H9 (cell line): ENCODE measurements around the gene PRX. TPM values are rescaled to one million over a fixed set of nuclear protein-coding genes. Genes with fewer than 3 reads are reported as not detected.
A peak's percentile ranks its signal among the peaks of the same experiment; 100 is the strongest.

Experiments
- DNase-seq: peaks from one replicate; pipeline ENCODE4 v3.0.0-alpha.2; 2017
- H2AFZ ChIP-seq: one replicate; pipeline ENCODE4 v1.6.1; 2013; ENCODE audit warnings: mild to moderate bottlenecking, low read length, control low read depth, moderate library complexity
- H2AK5ac ChIP-seq: 2 replicates; pipeline ENCODE4 v1.6.1; 2013; ENCODE audit warnings: low read length, control low read depth, mixed read lengths; ENCODE audit not compliant: insufficient read length
- H2BK120ac ChIP-seq: one replicate; pipeline ENCODE4 v1.6.1; 2013; ENCODE audit warnings: low read depth, mild to moderate bottlenecking, low read length, control low read depth, inconsistent platforms; ENCODE audit not compliant: poor library complexity, severe bottlenecking
- H2BK12ac ChIP-seq: 2 replicates; pipeline ENCODE4 v1.6.1; 2013; ENCODE audit warnings: low read length, control low read depth, mixed read lengths, low read depth; ENCODE audit not compliant: insufficient read length
- H2BK15ac ChIP-seq: 2 replicates; pipeline ENCODE4 v1.6.1; 2013; ENCODE audit warnings: low read depth, low read length, control low read depth
- H2BK20ac ChIP-seq: one replicate; pipeline ENCODE4 v1.6.1; 2013; ENCODE audit warnings: low read depth, mild to moderate bottlenecking, low read length, control low read depth, inconsistent platforms; ENCODE audit not compliant: poor library complexity, severe bottlenecking
- H2BK5ac ChIP-seq: 2 replicates; pipeline ENCODE4 v1.6.1; 2013; ENCODE audit warnings: low read length, control low read depth, mixed read lengths; ENCODE audit not compliant: insufficient read length
- H3K14ac ChIP-seq: 2 replicates; pipeline ENCODE4 v1.6.1; 2013; ENCODE audit warnings: low read length, control low read depth; ENCODE audit not compliant: insufficient read depth
- H3K18ac ChIP-seq: 2 replicates; pipeline ENCODE4 v1.6.1; 2013; ENCODE audit warnings: low read depth, mild to moderate bottlenecking, mixed read lengths, low read length, control low read depth; ENCODE audit not compliant: insufficient read length
- H3K23ac ChIP-seq: 2 replicates; pipeline ENCODE4 v1.6.1; 2013; ENCODE audit warnings: low read length, control low read depth, mixed read lengths, low read depth; ENCODE audit not compliant: insufficient read length
- H3K23me2 ChIP-seq: 2 replicates; pipeline ENCODE4 v1.6.1; 2013; ENCODE audit warnings: low read depth, mild to moderate bottlenecking, mixed read lengths, low read length, control low read depth; ENCODE audit not compliant: insufficient read length, poor library complexity, severe bottlenecking
- H3K27ac ChIP-seq: 2 replicates; pipeline ENCODE4 v1.5.1; 2013; ENCODE audit warnings: low read length, control low read depth, mixed read lengths, low read depth; ENCODE audit not compliant: insufficient read length
- H3K27me3 ChIP-seq: 2 replicates; pipeline ENCODE4 v1.6.1; 2013; ENCODE audit warnings: low read length, control low read depth, inconsistent platforms; ENCODE audit not compliant: insufficient read depth
- H3K4ac ChIP-seq: 2 replicates; pipeline ENCODE4 v1.6.1; 2013; ENCODE audit warnings: low read depth, mild to moderate bottlenecking, control low read depth, inconsistent platforms, low read length, moderate library complexity
- H3K4me1 ChIP-seq: 2 replicates; pipeline ENCODE4 v1.6.1; 2013; ENCODE audit warnings: low read length, control low read depth, inconsistent platforms; ENCODE audit not compliant: insufficient read depth
- H3K4me2 ChIP-seq: 2 replicates; pipeline ENCODE4 v1.6.1; 2013; ENCODE audit warnings: low read length, control low read depth, mixed read lengths; ENCODE audit not compliant: insufficient read length, insufficient read depth
- H3K56ac ChIP-seq: 2 replicates; pipeline ENCODE4 v1.6.1; 2013; ENCODE audit warnings: low read depth, mild to moderate bottlenecking, mixed read lengths, low read length, control low read depth; ENCODE audit not compliant: insufficient read length
- H3K79me1 ChIP-seq: 2 replicates; pipeline ENCODE4 v1.6.1; 2013; ENCODE audit warnings: low read depth, mild to moderate bottlenecking, moderate library complexity, low read length, control low read depth, inconsistent platforms; ENCODE audit not compliant: insufficient read depth, poor library complexity, severe bottlenecking
- H3K79me2 ChIP-seq: 2 replicates; pipeline ENCODE4 v1.6.1; 2013; ENCODE audit warnings: low read length, control low read depth, inconsistent platforms; ENCODE audit not compliant: insufficient read depth
- H3K9ac ChIP-seq: 2 replicates; pipeline ENCODE4 v1.6.1; 2013; ENCODE audit warnings: low read length, control low read depth, mixed read lengths; ENCODE audit not compliant: insufficient read length; ENCODE audit errors: extremely low read depth
- H3K9me3 ChIP-seq: one replicate; pipeline ENCODE4 v1.6.1; 2013; ENCODE audit warnings: low read depth, low read length, inconsistent platforms; ENCODE audit not compliant: control insufficient read depth
- H3T11ph ChIP-seq: one replicate; pipeline ENCODE4 v1.6.1; 2013; ENCODE audit warnings: mild to moderate bottlenecking, low read length, control low read depth, inconsistent platforms
- H4K20me1 ChIP-seq: one replicate; pipeline ENCODE4 v1.6.1; 2013; ENCODE audit not compliant: control insufficient read depth, insufficient read length, insufficient read depth
- H4K5ac ChIP-seq: 2 replicates; pipeline ENCODE4 v1.6.1; 2013; ENCODE audit warnings: low read depth, mild to moderate bottlenecking, mixed read lengths, low read length, control low read depth; ENCODE audit not compliant: insufficient read length
- H4K8ac ChIP-seq: replicated peaks from 2 replicates; pipeline ENCODE4 v1.6.1; 2013; ENCODE audit warnings: low read length, control low read depth, mixed read lengths, low read depth; ENCODE audit not compliant: insufficient read length
- H4K91ac ChIP-seq: 2 replicates; pipeline ENCODE4 v1.6.1; 2013; ENCODE audit warnings: low read depth, mild to moderate bottlenecking, moderate library complexity, mixed read lengths, low read length, control low read depth; ENCODE audit not compliant: insufficient read length
- H3K27ac Mint-ChIP-seq, 3 experiments: 2 replicates in 2 of 3; 3 replicates in 1 of 3; pipeline ENCODE4 v1.8.0; 2020 to 2021; ENCODE audit warnings: mixed read lengths in 3 of 3, mild to moderate bottlenecking in 1 of 3, moderate library complexity in 1 of 3
- H3K27me3 Mint-ChIP-seq: 2 replicates; pipeline ENCODE4 v1.8.0; 2021; ENCODE audit warnings: low read depth, mild to moderate bottlenecking, moderate library complexity, mixed read lengths
- H3K36me3 Mint-ChIP-seq, 3 experiments: 2 replicates in 2 of 3; 3 replicates in 1 of 3; pipeline ENCODE4 v1.8.0; 2020 to 2021; ENCODE audit warnings: low read depth in 3 of 3, mixed read lengths in 3 of 3; ENCODE audit not compliant: insufficient read depth in 1 of 3
- H3K4me1 Mint-ChIP-seq, 2 experiments: 2 replicates each; pipeline ENCODE4 v1.8.0; 2020; ENCODE audit warnings: mixed read lengths in 2 of 2
- H3K4me3 Mint-ChIP-seq, 2 experiments: 2 replicates in 1 of 2; 3 replicates in 1 of 2; pipeline ENCODE4 v1.8.0; 2020 to 2021; ENCODE audit warnings: mild to moderate bottlenecking in 2 of 2, mixed read lengths in 2 of 2, moderate library complexity in 1 of 2
- H3K9me3 Mint-ChIP-seq, 2 experiments: 2 replicates in 1 of 2; 3 replicates in 1 of 2; pipeline ENCODE4 v1.8.0; 2020; ENCODE audit warnings: mild to moderate bottlenecking in 2 of 2, mixed read lengths in 2 of 2, moderate library complexity in 1 of 2
- WGBS: extraction: QIAGEN DNeasy Blood & Tissue Kit; methylation state at CpG from one replicate; pipeline ENCODE4 v1.1.7; 2013; ENCODE audit warnings: missing lambda C conversion rate, low lambda C conversion rate, mixed read lengths; ENCODE audit not compliant: insufficient read length; ENCODE audit errors: extremely low coverage; 5-methylcytosine and 5-hydroxymethylcytosine counted together
- total RNA-seq: library from RNA; stranded (reverse); gene quantifications from 2 replicates; pipeline ENCODE4 v1.2.1, GENCODE V29; 2021
- TF ChIP-seq, protein P1 (sequence below): fragments of 200-600 bp; sonication (generic); conservative IDR thresholded peaks from 3 replicates; pipeline ENCODE4 v1.8.0; 2021; ENCODE audit warnings: antibody characterized with exemption, mild to moderate bottlenecking

The PRX gene
- total RNA-seq, 1 experiment from 2014 or later: 4.0 TPM

DNA sequence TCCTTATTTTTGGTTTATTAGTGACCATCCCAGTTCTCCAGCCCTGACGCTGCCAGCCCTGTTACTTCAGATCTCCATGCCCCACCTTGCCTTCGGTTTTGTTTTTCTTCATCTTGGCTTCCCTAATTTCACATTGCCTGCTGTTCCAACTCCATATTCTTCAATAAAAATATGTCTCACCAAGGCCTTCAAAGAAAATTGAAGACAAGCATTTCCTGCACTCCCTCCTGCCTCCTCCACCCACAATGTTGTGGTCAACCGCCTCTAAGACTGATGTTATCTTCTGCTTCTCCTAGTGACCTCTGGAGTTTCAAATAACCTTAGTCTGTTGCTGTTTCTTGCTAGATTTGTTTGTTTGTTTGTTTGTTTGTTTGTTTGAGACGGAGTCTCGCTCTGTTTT lies 50.1 kb downstream of the PRX start:
- H4K91ac ChIP-seq: no peak overlapping the region
- no peaks in the 10 kb centered on the region for H3K9me3 ChIP-seq
- no peak overlapping the region for H3K4me2 ChIP-seq
- Mint-ChIP-seq H3K27ac (peak overlapping the region in 1 of 3 experiments; percentile 14; a peak in 2 of 7 replicates), H3K4me1 (peaks cover 18 to 27% of the 10 kb centered on the region in 2 experiments), H3K27me3 (no peaks in the 10 kb centered on the region; the same call in 1 of the 2 replicates), H3K9me3 (no peaks in the 10 kb centered on the region), H3K36me3 (peaks cover 5 to 13% (median 12%) of the 10 kb centered on the region in 3 experiments; a peak in 5 of 7 replicates), H3K4me3 (no peak overlapping the region; a peak in 1 of 5 replicates)
- no peak overlapping the region for H4K8ac ChIP-seq
- no peaks in the 10 kb centered on the region for H4K20me1 ChIP-seq
- no peak overlapping the region for H2AFZ ChIP-seq
- no peaks in the 10 kb centered on the region for H3K27me3 ChIP-seq
- no peak overlapping the region for H3K14ac ChIP-seq
- no peak overlapping the region for H2BK12ac ChIP-seq
- H3T11ph ChIP-seq: no peak overlapping the region
- no peak overlapping the region for H3K56ac ChIP-seq
- H2AK5ac ChIP-seq: no peak overlapping the region
- TF ChIP-seq, protein P1, sequence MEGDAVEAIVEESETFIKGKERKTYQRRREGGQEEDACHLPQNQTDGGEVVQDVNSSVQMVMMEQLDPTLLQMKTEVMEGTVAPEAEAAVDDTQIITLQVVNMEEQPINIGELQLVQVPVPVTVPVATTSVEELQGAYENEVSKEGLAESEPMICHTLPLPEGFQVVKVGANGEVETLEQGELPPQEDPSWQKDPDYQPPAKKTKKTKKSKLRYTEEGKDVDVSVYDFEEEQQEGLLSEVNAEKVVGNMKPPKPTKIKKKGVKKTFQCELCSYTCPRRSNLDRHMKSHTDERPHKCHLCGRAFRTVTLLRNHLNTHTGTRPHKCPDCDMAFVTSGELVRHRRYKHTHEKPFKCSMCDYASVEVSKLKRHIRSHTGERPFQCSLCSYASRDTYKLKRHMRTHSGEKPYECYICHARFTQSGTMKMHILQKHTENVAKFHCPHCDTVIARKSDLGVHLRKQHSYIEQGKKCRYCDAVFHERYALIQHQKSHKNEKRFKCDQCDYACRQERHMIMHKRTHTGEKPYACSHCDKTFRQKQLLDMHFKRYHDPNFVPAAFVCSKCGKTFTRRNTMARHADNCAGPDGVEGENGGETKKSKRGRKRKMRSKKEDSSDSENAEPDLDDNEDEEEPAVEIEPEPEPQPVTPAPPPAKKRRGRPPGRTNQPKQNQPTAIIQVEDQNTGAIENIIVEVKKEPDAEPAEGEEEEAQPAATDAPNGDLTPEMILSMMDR: no peak
- H2BK20ac ChIP-seq: no peak overlapping the region
- no peak overlapping the region for H2BK15ac ChIP-seq
- no peaks in the 10 kb centered on the region for H3K79me1 ChIP-seq
- no CpG with 5 or more reads among the region's 5 CpGs for WGBS
- no peak overlapping the region for H2BK120ac ChIP-seq
- H3K18ac ChIP-seq: no peak overlapping the region
- H3K23me2 ChIP-seq: peaks cover 7% of the 10 kb centered on the region
- H3K23ac ChIP-seq: no peak overlapping the region
- no peaks in the 10 kb centered on the region for H3K4me1 ChIP-seq
- H3K79me2 ChIP-seq: no peaks in the 10 kb centered on the region
- no peak for DNase-seq
- no peak overlapping the region for H3K27ac ChIP-seq
- H3K9ac ChIP-seq: no peak overlapping the region
- no peak overlapping the region for H2BK5ac ChIP-seq
- no peak overlapping the region for H3K4ac ChIP-seq
- H4K5ac ChIP-seq: no peak overlapping the region
